ENCODE results near the gene PRDM12. TPM values are rescaled to one million over a fixed set of nuclear protein-coding genes. Genes with fewer than 3 reads are reported as not detected.

PRDM12 gene
- total RNA-seq, 4 donors from 2014 or later = not detected

- WGBS, 2 donors = 91 to 93% methylated on average over 26 to 27 of the region's 27 CpGs
- no peak for TF ChIP-seq CTCF (IDR thresholded peaks at IDR 0.05)
- no peak for TF ChIP-seq EP300 (IDR thresholded peaks at IDR 0.05)
- TF ChIP-seq POLR2A (IDR thresholded peaks at IDR 0.05) = no peak
- Histone ChIP-seq H3K36me3 (peaks cover 10 to 100% (median 32%) of the 10 kb centered on the region in 3 donors), H3K27ac (no peak overlapping the region), H3K4me1 (no peaks in the 10 kb centered on the region), H3K9me3 (no peaks in the 10 kb centered on the region), H3K4me3 (no peak overlapping the region), H3K27me3 (no peaks in the 10 kb centered on the region)
- no peak for DNase-seq (ENCODE audit: low spot score in 2 of 2)
These were observed 33.7 kb upstream of the PRDM12 start for GRCh38 chr9:130630506-130631330.

- Histone ChIP-seq H3K4me3 (no peak overlapping the region), H3K27ac (no peak overlapping the region), H3K27me3 (no peaks in the 10 kb centered on the region), H3K4me1 (no peaks in the 10 kb centered on the region), H3K36me3 (peaks cover 10 to 100% (median 30%) of the 10 kb centered on the region in 3 donors), H3K9me3 (no peaks in the 10 kb centered on the region)
- WGBS, 2 donors = 85 to 90% methylated on average over 22 of the region's 22 CpGs
- no peak for TF ChIP-seq CTCF (IDR thresholded peaks at IDR 0.05)
- TF ChIP-seq EP300 (IDR thresholded peaks at IDR 0.05) = no peak
- no peak for TF ChIP-seq POLR2A (IDR thresholded peaks at IDR 0.05)
- no peak for DNase-seq (ENCODE audit: low spot score in 2 of 2)
These were observed 32.9 kb upstream of the PRDM12 start for GRCh38 chr9:130631331-130632080.

DNA sequence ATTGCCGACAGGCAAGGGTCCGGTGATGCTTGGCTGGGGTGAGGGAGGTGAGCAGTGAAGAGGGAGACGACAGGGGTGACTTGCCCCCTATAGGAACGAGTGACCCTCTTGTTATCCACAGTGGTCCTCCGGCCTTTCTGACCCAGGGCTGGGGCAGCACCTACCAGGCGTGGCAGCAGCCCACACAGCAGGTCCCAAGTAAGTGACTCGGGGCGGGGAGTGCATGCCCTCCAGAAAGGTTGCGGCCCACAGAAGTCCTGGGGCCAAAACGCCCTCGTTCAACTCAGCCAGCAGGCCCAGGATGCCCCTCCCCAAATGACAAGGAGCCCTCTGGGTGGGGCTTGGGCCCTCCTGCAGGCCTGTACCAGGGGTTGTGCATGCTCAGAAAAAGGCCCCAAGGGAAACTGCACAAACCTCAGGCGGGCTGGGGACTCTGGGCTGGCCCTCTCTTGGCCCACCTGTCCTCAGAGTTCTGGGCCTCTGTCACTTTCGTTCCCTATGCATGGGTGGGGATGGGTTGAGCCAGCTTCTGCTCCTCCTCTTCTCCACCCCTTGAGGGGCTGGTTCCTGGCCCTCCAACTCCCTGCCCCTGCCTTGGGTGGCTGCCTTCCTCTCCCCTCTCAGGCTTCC, 32.2 kb upstream of the PRDM12 start:
- WGBS, 2 donors = 79 to 89% methylated on average over 9 to 11 of the region's 13 CpGs
- H3K27me3 ChIP-seq = no peaks in the 10 kb centered on the region
- H3K4me1 ChIP-seq = no peaks in the 10 kb centered on the region
- TF ChIP-seq EP300 (IDR thresholded peaks at IDR 0.05) (no peak), CTCF (IDR thresholded peaks at IDR 0.05) (no peak), POLR2A (IDR thresholded peaks at IDR 0.05) (no peak)
- peaks cover 10 to 100% (median 33%) of the 10 kb centered on the region in 3 donors for H3K36me3 ChIP-seq
- H3K4me3 ChIP-seq = no peak overlapping the region
- no peak overlapping the region for H3K27ac ChIP-seq
- H3K9me3 ChIP-seq = no peaks in the 10 kb centered on the region
- DNase-seq (ENCODE audit: low spot score in 2 of 2) = no peak

- no peak for DNase-seq (ENCODE audit: low spot score in 2 of 2)
- Histone ChIP-seq H3K4me3 (no peak overlapping the region), H3K36me3 (peaks cover 7 to 94% (median 33%) of the 10 kb centered on the region in 3 donors), H3K27ac (no peak overlapping the region), H3K27me3 (no peaks in the 10 kb centered on the region), H3K9me3 (no peaks in the 10 kb centered on the region), H3K4me1 (no peaks in the 10 kb centered on the region)
- 90% methylated on average over 7 of the region's 7 CpGs for WGBS, 2 donors
- TF ChIP-seq POLR2A (IDR thresholded peaks at IDR 0.05) = no peak
- TF ChIP-seq EP300 (IDR thresholded peaks at IDR 0.05) = no peak
- no peak for TF ChIP-seq CTCF (IDR thresholded peaks at IDR 0.05)
These were observed 31.6 kb upstream of the PRDM12 start for GRCh38 chr9:130632841-130633240.
